Measurements from ENCODE around the gene CIC.

Gene CIC

DNA sequence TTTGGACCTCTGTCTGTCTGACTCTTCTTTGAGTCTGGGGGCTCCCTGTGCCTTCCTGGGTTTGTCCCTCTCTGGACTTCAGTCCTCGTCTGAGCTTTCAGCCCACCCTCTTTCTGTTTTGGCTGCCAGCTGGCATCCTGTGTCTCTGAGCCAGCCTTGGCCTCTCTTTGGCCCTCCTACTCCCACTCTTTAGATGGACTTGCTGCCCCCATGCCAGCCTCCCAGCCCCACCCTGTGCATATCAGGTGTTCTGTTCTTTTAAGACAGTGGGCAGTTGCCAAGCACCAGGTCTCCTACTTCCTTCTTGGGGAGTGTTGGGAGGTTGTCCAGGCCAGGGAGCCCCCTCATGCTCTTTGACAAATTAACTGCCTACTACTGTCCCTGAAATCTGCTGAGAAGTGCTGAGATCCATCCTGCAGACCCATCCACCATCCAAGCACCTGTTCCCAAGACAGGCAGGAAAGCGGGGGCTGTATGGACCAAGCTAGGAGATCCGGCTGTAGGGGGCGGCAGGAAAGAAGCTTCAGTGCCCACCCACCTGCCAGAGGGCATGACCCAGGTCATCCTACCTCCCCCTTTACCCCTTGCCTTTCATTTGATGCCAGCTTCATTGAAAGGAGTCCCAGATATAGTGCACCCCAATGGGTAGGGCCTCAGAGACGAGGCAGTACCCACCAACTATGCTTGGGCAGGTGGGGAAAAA lies 9.6 kb downstream of the CIC start:
- no peak for FAIRE-seq

DNA sequence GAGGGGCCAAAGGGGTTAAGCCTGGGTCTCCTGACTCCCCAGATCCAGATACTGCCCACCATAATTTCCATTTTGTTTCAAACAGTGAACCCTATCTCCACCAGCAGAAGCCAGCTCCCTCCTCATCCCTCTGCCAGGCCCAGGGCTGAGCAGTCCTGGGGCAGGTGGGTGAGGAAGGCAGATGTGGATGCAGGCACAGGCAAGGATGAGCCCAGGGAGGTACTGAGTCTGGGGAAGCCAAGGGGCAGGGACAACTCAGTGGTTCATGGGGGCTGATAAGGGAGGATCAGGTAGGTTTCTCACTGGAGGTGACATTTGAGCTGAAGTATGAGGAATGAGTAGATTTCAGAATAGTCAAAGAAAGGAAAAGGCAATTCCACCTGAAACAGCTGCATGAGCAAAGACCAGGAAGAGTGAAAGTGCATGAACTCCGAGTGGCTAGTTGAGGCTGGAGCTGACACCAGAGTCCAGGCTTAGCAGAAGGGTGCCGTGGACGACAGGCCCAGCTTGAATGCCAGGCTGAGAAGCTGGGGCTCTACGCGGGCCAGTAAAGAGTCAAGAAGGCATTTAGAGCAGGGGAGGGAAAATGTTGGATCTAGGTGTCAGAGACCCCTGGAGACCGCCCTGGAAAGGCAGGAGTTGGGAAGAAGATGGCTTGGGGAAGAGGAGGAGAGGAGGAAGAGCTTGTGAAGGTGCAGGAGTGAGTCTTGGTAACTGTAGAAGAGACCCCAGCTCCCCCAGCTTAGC lies 10.3 kb downstream of the CIC start:
- no peak for FAIRE-seq

DNA sequence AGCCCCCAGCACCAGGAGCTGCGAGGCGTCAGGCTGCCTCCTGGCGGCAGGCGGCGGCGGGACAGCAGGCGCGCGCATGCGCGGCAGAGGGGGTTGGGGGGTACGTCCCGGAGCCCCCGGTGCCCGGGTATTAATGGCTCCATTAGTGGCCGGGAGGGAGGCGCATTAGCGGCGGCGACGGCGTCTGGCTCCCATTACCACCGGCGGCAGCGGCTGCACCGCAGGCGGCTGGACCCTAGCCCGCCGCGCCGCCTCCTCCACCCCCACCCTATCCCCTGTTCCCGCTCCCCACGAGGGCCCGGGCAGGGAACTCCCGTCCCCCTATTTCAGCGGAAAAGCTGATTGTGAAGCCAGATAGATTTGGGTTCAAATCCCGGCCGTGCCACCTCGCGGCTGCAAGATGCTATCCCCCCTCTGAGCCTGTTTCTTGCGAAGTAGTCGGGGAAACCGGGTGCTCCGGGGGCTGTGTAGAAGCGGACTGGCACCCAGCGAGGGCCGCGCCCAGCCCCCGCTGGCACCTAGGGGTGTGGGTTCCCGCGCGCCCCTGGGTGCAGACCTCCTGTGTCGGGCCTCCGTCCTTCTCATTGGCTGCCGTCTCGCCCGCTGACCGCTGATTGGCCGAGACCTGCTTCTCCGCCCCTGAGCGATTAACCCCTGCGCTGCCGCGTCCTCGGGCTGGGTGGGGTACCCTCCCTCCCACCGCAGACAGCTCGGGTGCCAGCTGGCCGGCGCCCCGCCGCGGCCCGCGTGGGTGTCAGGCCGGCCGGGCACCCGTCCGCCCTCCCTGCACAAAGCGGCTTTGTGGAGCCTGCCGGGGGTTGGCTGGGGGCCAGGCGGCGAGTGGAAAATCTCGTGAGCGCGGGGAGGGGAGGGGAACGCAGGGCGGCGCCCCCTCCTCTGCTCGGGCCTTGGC lies 11.1 kb downstream of the CIC start:
- no peak for FAIRE-seq

DNA sequence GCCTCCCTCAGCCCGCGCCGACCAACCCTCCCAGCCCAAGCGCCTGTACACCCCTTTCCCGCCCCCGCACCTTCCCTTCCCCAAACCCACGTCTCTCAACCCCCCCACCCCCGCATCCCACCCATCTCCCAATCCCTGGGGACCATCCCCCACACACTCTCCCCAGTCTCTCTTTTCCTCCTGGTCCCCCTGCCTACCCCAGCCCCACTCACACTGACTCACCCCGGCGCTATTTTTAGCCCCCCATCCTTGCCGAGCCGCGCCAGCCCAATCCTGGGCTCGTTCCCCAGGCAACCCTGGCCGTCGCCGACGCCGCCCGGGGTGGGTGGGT lies 11.7 kb downstream of the CIC start:
- no peak for FAIRE-seq

DNA sequence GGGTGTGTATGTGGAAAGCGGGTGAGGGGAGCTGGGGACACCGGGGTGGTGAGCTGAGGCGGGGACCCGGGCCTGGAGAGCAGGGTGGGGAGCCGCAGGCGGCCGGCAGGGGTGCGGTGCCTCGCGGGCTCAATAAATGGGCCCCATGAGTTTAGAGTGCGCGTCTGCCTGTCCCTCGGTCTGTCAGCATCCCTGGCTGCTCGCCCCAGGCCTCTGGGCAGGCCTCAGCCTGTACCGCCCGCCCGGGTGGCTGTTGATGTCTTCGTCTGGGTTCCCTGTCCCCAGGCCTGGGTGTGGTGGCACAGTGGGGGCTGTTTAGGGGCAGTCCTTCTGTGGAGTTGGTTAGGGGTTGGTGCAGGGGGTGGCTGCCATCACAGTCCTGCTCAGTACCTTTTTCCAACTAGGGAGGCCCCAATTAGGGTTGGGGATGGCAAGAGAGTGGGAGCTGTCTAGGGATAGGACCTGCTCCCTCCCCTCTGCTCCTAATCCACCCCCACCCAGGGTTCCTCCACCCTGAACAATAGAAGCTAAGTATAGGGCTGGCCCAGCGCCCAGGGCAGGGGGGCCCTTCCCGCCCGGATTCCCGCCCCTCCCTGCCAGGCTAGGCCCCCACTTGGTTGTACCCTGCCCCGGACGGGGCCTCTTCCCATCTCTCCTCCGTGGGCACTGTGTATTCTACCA lies 12.2 kb downstream of the CIC start:
- no peak for FAIRE-seq

DNA sequence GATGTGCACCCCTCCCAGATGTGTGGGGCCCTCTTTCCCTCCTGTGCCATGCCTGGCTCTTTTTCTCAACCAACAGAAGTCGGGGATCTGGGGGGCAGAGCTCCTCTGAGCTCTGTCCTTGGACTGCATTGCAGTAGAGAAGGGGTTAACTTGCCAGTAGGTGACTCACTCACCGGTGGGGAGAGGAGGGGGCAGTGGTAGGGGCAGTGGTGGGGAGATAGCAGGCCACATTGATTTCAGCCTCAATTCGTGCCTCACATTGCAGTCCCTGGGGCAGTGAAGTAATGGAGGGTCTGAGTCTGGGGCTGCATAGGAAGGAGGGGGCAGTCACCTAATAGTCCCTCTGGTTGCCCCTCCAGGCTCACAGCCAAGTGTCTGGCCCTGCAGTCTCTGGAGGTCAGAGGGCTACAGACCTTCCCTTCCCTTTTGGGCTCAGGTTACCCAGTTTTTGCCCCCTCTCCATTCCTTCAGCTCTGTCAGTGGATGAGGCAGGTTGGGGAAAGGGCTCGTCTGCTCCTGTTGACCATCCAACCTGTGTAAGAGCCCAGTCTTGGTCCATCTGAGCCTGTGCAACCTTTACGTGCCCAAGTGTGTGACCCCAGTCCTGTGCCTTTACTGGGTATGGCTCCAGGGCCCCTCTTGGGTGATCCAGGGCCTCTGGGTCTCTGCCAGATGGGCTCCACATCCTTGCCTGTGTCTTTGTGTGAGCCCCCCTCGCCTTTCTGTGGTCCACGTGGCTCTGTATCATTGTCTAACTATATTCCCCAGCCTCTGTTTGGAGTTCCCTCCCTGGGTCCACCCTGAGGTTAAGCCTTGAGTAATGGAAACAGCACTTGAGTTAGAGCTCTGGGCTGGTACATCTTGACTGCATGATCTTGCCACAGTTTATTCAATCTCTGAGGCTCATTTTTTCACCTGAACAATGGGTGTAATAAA lies 13.0 kb downstream of the CIC start:
- no peak for FAIRE-seq

DNA sequence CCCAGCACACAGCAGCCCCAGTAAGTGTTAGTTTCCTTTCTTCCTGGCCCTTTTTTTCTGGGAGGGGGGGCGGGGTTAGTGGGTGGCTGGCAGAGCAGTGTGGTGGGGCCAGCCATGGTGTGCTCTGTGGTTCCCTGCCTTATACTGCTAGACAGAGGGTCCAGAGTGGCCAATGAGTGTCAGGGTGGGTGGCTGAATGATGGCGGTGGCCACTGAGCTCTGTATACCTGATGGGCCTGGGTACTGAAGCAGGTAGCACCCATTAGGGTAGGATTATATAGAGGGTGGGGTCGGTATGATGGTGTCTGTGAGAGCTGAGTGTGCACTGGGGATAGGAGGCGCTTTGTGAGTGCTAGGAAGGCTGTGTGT lies 13.8 kb downstream of the CIC start:
- no peak for FAIRE-seq

DNA sequence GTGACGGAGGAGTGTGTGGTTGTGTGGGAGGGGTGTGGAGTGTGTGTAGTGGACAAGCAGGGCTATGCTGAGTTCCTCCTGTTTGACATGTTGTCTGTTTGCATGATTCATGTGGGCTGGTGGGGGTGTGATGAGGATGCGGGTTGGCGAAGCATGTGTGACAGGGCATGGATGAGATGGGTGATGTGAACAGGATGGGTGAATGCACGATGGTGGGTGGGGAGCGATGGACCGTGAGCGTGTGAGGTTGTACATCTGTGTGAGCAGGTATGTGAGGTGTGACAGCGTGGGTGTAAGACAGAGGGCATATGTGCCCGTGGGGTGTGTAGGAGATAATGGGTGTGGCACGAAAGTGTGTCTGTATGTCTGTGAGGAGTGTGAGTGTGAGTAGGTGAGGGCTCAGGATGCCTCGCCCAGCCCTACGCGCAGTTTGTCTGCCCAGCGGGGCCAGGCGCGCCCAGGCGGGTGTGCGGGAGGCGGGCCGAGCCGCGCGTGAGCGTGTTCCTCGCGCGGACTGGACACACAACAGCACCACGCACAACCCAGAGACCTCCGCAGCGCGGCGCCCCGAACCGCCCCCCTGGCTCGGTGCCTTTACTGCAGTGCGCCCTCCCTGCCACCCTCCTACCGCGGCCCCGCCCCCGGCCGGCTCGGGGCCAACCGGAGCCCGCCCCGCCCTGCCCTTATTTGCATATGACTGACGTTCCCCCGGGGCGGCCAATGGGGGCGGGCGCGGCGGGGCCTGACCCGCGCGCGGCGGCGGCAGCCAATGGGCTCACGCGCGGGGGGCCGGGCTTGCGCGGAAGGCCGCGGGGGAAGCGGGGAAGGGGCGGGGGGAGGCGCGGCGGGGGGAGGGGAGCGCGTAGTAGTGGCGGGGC lies 14.4 kb downstream of the CIC start:
- FAIRE-seq: no peak

DNA sequence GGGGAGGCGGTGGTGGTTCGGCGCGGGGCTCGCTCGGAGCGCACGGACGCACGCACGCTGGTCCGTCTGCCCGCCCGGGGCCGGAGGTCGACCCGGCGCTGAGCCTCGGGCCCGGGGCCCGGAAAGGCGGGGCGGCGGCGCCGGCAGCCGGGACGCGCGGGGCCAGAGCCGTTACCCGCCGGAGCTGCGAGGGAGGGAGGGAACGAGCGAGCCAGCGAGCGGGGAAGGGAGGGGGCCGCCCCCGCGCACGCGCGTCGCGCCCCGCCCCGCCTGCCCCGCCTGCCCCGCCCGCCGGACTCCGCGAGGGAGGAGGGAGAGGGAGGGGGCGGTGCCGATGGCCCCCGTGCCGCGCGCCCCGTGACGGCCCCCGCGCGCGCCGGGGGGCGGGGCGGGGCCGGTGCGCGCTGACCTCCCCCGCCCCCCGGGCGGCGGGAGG lies 15.0 kb downstream of the CIC start:
- no peak for FAIRE-seq

DNA sequence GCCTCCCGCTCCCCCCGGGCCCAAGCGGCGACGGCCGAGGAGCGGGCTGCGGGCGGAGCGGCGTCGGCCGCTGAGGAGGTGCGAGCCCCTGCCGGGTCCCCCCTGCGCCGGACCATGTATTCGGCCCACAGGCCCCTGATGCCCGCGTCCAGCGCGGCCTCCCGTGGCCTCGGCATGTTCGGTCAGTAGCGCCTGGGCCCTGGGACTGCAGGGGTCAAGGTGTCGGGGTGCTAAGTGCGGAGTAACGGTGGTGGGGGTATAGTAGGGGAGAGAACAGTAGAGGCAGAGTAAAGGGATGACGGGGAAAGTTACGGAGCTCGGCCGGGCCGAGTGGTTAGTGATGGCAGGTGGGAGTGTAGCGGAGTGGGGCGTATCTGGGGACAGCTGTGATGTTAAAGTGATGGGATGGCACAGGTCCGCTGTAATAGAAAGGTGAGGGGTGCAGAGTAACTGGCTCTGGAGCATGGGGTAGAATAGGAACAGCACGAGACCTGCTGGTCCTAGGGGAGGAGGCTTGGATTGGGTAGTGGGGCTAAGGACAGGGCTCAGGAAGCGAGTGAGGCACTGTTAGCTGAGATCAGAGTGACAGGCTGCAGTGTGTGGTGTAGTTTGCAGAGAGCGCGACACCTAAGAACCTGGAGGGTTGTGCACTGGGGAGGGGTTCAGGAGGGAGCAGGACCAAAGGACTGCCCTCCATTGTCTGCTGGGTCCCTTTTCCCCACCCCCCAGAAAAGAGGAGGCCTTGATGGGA lies 15.7 kb downstream of the CIC start:
- FAIRE-seq: no peak

DNA sequence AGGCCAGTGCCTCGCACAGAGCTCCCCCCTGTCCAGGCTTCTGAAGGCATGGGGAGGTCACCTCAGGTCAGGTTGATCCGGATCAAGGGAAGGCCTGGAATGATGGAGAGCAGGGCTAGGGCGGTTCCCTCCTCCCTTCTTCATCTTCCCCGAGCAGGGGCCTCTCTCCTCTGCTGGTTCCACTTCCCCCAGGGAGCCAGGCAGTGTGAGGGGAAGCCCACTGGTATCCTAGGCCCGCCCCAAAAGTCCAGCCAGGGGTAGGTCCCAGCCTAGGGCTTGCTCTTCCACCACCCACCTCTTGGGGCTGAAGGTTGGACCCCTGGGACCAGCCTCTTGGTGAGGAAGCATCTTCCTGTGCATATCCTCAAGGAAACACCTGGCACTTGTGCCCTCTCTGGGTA lies 16.5 kb downstream of the CIC start:
- no peak for FAIRE-seq

DNA sequence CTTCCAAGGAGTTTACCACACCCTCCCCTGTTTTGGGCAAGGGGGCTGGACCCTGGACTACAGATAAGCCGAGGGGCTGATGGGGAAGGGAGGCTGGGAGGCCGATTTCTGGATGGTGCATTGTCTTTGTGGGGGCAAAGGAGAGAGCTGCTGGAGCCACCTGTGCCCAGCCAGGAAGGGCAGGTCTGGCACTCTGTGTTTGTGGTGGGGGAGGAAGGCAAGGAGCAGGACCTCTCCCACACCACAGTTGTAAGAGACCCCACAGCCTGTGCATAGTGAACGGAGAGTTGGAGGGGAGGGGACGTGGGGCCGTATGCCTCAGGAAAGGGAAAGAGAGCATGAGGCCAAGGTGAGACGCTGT lies 16.9 kb downstream of the CIC start:
- no peak for FAIRE-seq

DNA sequence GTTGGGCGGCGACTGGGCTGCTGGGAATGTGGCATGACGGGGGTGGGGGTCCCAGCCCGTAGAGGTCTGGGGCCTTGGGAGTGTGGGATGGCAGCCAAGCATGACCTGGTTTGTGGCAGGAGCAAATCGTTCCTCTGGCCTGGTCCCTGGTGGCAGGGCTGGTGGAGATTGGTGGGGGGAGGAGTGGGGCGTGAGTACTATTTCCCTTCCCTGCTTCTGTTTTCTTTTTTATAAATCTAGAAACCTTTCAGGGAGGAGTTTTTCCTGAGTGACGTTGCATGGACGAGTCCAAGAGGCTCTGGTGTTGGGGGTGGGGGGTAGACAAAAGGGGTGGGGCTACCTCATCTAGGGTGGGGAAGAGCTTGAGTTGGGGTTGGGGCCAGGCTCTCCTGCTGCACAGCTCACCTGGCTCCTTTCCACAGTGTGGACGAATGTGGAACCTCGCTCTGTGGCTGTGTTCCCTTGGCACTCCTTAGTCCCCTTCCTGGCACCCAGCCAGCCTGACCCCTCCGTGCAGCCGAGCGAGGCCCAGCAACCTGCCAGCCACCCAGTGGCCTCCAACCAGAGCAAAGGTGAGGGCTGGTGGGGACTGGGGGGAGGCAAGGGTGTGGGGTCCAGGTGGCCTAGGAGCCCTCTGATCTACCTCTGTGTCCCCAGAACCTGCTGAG lies 17.4 kb downstream of the CIC start:
- FAIRE-seq: no peak

DNA sequence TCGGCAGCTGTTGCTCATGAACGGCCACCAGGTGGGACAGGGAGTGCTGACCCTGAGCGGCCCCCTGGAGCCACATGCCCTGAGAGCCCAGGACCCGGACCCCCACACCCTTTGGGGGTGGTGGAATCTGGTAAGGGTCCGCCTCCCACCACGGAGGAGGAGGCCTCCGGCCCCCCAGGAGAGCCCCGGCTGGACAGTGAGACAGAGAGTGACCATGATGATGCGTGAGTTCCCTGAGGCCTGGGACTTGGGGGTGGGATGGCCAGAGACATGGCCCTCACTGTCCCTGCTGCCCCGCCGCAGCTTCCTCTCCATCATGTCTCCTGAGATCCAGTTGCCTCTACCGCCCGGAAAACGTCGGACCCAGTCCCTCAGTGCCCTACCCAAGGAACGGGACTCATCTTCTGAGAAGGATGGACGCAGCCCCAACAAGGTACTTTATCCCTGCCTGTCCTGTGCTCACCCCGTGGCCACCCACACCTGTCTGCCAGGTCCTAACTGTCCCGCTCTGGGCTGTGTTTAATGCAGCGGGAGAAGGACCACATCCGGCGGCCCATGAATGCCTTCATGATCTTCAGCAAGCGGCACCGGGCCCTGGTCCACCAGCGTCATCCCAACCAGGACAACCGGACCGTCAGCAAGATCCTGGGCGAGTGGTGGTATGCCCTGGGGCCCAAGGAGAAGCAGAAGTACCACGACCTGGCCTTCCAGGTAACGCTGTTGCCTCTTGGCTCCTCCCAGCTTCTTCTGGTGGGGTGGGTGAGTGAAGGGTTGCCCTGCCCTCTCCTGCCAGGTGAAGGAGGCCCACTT lies 18.2 kb downstream of the CIC start:
- FAIRE-seq: no peak

DNA sequence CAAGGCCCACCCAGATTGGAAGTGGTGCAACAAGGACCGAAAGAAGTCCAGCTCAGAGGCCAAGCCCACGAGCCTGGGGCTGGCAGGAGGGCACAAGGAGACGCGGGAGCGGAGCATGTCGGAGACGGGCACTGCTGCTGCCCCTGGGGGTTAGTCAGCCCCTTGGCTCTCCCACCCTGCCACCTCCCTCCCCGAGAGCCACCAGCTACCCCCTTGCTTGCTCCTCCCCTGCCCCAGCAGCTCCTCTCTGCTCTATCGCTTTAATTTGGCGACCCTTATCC lies 18.7 kb downstream of the CIC start:
- FAIRE-seq: no peak

DNA sequence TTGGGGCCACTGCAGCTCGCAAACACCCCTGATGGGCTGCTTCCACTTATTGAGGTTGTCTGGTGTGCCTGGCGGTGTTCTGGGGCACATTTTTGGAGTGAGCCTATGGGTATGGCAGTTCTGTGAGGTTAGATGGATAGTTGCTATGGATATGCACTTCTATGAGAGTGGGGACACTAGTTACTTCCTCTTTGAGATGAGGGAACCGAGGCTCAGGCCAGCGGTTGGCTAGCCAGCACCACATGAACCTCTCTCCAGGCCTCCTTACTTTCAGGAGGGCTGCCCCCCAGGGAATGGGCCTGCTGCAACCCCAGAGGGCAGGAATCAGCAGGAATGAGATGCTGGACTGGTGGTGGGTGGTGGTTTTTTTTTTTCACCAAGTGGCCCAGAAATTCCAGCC lies 19.3 kb downstream of the CIC start:
- no peak for FAIRE-seq

DNA sequence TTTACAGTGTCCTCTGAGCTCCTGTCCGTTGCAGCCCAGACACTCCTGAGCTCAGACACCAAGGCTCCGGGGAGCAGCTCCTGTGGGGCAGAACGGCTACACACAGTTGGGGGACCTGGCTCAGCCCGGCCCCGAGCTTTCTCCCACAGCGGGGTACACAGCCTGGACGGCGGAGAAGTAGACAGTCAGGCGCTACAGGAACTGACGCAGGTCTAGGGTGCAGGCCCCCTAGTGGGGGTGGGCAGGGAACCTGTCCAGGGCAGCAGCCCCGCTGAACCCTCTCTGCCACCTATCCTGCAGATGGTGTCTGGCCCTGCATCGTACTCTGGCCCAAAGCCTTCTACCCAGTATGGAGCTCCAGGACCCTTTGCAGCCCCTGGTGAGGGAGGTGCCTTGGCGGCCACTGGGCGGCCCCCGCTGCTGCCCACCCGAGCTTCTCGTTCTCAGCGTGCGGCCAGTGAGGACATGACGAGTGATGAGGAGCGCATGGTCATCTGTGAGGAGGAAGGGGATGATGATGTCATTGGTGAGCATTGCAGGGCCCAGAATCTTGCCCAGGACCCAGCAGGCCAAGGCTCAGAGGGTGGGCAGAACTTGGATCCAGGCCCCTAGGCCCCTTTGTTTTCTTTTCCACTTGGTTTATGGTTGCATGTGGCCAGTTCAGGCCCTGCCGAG lies 20.0 kb downstream of the CIC start:
- no peak for FAIRE-seq

DNA sequence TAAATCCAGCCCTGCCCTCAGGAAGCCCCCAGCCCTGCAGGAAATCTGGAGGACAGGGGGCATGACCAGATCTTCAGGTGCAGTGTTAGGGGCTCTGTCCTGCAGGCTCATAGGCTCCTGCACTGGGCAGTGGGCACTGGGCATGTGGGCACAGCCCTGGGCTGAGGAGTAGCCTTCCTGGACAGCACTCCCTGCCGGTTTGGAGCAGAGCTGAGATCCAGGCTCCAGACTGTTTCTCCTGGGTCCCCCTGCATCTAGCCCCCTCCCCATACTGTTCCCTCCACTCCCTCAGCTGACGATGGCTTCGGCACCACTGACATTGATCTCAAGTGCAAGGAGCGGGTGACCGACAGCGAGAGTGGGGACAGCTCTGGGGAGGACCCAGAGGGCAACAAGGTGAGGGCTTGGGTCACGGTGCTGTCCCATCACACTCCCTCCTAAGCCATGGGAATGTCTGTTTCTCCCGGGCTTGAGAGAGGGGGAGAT lies 20.5 kb downstream of the CIC start:
- no peak for FAIRE-seq
